HG02840 (cell line): ENCODE data around the gene OLFML1.

ENCODE experiments used
- ATAC-seq: cut with Tn5 transposase; IDR thresholded peaks from one replicate; pipeline ENCODE4 v1.9.1; 2021; ENCODE audit warnings: mild to moderate bottlenecking, moderate library complexity, moderate number of reproducible peaks; ENCODE audit not compliant: unreplicated experiment, low FRiP score

OLFML1 gene

DNA sequence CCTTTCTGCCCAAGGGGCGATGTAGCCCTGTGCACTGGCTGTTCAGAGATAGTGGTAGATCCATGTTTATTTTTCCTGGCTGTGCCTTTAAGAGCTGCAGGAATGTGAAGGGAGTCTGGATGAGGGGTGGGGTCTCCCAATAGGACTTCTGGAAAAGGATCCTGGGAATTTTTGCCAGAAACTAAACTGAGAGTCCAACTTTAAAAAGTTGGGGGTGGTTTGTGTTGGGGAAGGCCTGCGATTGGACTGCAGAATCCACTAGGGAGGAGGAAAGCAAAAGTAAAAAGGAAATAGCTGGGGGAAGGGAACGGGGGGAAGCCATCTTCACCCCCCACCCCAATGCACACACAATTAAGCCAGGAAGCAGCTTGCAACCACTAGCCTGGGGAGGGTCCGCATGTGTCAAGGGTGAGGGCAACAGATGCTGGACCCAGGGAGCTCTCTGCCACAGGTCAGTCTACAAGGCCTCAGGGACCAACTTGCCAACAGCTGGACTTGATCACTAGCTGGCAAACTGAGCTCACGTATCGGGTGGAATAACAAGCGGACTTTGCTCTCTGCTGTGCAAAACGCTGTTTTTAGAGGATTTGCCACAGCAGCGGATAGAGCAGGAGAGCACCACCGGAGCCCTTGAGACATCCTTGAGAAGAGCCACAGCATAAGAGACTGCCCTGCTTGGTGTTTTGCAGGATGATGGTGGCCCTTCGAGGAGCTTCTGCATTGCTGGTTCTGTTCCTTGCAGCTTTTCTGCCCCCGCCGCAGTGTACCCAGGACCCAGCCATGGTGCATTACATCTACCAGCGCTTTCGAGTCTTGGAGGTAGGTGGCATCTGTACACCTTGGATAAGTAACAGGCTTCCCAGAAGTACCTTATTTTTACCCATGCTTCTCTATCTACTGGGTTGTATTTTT is at the start of gene OLFML1:
OLFML1 (plus strand) TSS at position 321 of the 912 bp plus-strand sequence; CDS start at position 691, 370 bp downstream.
- ATAC-seq = no peak

- ATAC-seq = no peak
Observed at GRCh38 chr11:7436146-7436545, 49.2 kb upstream of the OLFML1 start.

DNA sequence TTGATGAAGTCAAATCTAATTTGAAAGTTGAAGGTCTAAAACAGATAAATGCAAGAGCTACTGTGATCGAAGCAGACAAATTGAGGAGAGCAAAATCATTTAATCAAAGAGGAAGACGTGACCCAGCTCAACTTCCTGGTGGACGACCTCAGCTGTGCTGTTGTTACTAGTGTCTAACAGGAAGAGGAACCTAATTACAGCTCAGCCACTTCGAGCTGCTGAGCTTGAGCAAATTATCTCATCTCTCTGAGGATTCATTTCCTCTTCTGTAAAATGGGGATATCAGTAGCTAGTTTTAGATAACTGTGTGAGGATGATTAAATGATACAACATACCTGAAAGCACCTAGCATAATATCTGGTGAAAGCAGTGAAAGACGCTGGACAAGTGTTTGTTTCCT is 48.6 kb upstream of the OLFML1 start:
- peak; percentile 56 for ATAC-seq

- ATAC-seq = no peak
Observed at GRCh38 chr11:7437696-7438095, 47.6 kb upstream of the OLFML1 start.

GRCh38 chr11:7439746-7440320 is 45.5 kb upstream of the OLFML1 start:
- ATAC-seq = no peak

GRCh38 chr11:7442588-7443215 is 42.6 kb upstream of the OLFML1 start:
- peak; percentile 70 for ATAC-seq

DNA sequence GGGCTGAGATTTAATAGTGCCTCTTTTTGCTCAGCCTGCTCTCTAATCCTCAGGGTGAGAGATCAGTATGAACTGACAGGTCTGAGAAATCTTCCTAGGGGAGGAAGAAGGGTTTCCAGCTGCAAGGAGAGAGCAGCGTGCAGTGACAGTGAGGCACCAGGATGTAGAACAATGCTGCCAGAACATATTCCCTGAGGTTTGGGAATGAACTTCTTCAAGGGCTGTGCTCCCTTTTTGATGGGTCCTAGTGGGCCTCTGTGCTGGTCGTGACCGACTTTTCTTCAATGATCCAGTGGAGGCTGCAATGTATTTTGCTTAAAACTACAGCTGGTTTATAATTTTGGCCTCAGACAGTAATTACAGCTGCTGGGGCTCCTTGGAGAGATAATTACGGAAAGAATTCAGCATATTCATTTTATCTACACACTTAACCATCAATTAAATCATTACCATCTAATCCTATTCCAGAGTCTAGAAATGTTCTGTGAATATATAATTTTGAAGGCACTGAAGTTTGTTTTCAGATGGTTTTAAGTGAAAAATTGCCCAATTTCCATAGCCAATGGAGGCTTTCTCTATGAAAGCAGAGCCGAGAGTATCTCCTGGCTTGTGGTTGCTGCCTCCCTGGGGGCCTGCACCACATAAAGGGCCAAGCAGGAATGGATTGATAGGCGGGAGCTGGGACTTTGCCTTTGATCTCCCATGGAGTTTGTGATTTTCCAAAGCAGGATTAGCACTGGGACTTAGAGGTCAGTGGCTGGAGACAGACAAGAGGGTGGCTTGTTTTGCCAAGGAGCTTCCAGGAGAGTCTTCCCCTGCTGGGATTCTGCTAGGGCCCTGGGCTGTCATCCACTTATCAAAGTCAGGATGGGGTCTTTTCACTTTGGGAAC is 41.0 kb upstream of the OLFML1 start:
- ATAC-seq = no peak

GRCh38 chr11:7445564-7445963 is 39.7 kb upstream of the OLFML1 start:
- no peak for ATAC-seq

DNA sequence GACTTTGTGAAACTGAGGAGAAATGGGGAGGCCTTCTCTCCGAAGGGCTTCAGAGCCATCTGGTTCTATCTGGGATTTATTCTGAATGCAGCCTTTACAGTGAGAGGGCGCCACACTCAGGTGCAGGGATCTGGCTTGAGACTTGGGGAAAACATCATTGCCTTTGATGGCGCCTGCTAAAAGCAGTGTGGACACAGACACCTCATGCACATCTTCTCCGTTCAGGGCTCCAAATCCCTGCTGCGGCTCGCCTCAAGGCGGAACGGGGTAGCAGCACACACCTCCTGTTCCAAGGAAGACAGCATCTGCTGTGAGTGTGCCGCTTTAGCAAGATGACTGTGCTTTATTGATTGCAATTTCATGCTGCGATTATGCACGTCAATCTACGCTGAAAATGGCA is 37.1 kb upstream of the OLFML1 start:
- ATAC-seq = no peak

DNA sequence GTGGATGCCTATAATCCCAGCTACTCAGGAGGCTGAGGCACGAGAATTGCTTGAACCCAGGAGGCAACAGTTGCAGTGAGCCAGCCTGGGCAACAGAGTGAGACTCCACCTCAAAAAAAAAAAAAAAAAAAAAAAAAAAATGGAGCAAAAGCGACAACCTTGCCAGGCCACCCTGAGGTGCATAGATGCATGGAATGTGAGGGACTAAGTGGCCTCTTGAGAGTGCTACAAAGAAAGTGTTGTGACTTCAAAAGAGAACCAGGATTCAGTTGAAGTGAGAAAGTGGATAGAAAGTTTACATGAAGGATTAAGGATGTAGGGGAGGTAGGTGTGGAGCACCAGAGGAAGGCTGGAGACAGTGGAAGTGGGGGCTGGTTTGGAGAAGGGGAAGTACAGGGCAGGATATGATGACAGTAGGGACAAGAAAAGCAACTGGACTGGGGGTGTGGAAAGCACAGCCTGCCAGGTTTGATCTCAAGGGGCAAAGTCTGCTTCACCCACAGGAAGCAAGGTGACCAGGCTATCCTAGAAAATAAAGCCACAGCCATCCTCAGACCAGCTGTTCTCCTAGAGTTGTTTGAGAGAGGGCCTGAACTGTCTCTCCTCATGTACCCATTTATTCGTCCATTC is 36.0 kb upstream of the OLFML1 start:
- no peak for ATAC-seq

- ATAC-seq = no peak
Observed at GRCh38 chr11:7449841-7450214, 35.5 kb upstream of the OLFML1 start.

DNA sequence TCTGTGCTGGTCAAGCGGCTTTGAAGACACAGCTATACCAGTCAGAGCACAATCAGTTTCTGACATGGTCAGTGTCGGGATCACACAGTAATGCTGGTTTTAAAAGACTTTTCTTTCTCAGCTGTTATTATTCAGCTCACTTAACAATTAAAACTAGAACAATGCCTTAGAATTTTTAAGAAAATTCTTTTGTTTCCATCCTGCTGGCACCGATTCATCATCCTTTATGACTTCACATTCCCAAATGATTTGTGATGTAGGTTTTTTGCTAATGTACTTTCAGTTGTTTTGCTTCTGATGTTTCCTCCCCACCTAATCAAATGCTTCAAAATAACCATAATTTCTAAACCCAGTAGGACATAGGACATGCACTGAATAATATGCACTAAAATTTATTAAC is 34.5 kb upstream of the OLFML1 start:
- no peak for ATAC-seq

DNA sequence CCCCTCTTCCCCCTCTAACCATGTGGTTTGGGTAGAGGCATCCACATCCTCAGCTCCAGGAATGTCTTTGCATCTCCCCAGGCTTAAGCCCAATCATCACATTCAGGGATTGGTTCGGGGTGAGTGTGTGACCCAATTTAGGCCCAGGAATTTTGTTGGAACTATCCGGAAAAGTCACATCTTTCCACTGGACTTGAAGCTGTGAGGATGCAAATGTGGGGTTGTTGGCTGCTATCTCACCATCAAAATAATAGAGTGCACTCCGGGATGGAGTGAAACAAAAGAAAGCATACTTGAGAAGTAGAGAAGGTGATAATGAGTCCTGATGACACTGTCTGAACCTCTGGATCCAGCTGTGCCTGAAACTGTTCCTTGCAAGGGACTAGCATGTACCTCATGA is 33.8 kb upstream of the OLFML1 start:
- no peak for ATAC-seq

DNA sequence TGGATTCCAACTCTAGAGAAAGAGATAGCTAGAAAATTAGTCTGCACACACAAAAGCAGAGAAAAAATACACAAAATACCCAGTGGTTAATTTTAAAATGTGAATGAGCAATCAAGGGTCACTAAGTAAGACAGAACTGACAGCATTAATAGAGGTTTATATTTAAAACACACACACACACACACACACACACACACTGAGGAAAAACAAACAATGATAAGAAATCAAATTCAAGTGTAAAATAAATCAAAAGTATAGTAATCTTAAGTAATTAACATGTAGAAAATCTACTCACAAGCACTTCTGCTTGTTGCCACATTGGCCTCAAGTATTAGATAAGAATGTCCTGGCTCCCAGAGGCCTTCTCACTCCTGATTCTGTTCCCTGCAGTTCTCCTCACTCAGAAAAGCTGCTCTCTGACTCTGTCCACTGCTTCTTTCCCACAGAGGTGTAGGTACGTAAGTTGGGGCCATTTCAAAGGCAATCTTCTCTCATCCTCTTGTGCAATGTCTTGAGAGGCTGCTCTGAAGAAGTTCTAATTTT is 33.3 kb upstream of the OLFML1 start:
- no peak for ATAC-seq

- ATAC-seq = no peak
Observed at GRCh38 chr11:7454854-7455253, 30.5 kb upstream of the OLFML1 start.

DNA sequence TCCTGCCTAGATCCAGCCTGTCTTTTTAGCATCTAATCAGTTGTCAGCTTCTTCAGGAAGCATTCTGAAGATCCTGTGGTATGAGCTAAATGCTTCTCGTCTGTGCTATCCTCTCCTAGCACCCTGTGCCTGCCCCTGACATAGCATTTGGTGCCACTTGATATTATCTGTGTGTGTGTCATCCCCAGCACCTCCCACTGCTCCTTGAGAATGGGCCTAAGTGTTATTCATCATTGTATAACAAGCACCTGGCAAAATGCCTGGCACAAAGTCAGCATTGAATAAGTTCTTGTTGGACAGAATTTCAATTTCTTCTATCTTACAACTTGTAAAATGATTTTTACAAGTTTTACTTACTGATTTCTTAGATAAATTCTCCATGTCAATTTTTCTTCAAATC is 28.1 kb upstream of the OLFML1 start:
- ATAC-seq = no peak

DNA sequence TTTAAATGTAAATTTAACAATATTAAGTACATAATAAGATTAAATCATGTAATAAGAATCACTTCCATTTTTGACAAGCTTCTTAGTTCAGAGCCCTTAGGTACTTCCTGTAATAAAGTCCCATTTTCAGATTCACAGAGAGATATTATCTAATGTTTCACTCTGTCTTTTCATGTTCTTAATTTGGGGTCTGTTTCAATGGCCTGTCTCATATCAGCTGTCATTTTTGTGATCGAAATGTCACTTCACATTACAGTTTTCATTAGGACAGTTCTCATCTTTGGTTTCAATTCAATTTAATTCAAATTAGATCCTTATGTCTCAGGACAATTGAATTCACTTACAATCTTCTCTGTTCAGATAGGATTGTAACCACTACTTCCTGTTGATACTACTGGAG is 22.6 kb upstream of the OLFML1 start:
- no peak for ATAC-seq

- ATAC-seq = peak; percentile 67
Observed at GRCh38 chr11:7467652-7468051, 17.7 kb upstream of the OLFML1 start.

DNA sequence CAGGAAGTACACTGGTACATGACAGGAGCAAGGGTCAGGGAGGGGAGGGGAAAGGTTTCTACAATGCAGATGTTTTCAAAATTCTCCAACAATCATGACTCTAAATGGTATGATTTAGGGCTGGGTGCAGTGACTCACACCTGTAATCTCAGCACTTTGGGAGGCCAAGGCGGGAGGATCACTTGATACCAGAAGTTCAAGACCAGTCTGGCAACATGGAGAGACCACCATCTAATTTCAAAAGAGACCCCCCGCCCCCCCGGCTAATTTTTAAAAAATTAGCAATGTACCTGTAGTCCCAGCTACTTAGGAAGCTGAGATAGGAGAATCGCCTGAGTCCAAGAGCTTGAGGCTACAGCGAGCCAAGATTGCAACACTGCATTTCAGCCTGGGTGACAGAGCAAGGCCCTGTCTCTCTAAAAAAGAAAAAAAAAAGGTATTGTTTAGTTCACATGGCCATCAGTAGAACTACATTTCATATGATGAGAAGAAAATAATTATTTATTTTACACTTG is 15.9 kb upstream of the OLFML1 start:
- ATAC-seq = no peak

- no peak for ATAC-seq
Observed at GRCh38 chr11:7471071-7471470, 14.2 kb upstream of the OLFML1 start.
